Fibroblast of lung (primary cell): Measurements from ENCODE around the gene KSR2. TPM values are rescaled to one million over a fixed set of nuclear protein-coding genes. Genes with fewer than 3 reads are reported as not detected.

ENCODE experiments used
- DNase-seq, 2 donors: peaks; one replicate each; pipeline versions ENCODE4 v3.0.0 to v3.0.0-alpha.2; 2010; ENCODE audit warnings: low read depth in 2 of 2
- H2AFZ ChIP-seq: 2 replicates; pipeline ENCODE4 v1.5.1; 2012; ENCODE audit warnings: low read length, control low read depth, inconsistent platforms
- H3K27ac ChIP-seq: 2 replicates; pipeline ENCODE4 v1.5.1; 2011; ENCODE audit warnings: low read length, control low read depth; ENCODE audit not compliant: insufficient read depth
- H3K27me3 ChIP-seq: 2 replicates; pipeline ENCODE4 v1.5.1; 2011; ENCODE audit warnings: mild to moderate bottlenecking, low read length; ENCODE audit not compliant: control insufficient read depth, insufficient read depth
- H3K36me3 ChIP-seq: 2 replicates; pipeline ENCODE4 v1.5.1; 2011; ENCODE audit warnings: low read length; ENCODE audit not compliant: control insufficient read depth, insufficient read depth
- H3K4me1 ChIP-seq: 2 replicates; pipeline ENCODE4 v1.5.1; 2011; ENCODE audit warnings: low read length; ENCODE audit not compliant: control insufficient read depth, insufficient read depth; ENCODE audit errors: extremely low read depth
- H3K4me2 ChIP-seq: 2 replicates; pipeline ENCODE4 v1.5.1; 2011; ENCODE audit warnings: low read length, control low read depth; ENCODE audit not compliant: insufficient read depth; ENCODE audit errors: extremely low read depth
- H3K4me3 ChIP-seq, 4 experiments: fragments of 200-600 bp in 1 of 4; sonication (generic) in 1 of 4; replicated peaks in 1 of 4; 2 replicates each; pipeline ENCODE4 v1.5.1; 2011 to 2016; ENCODE audit warnings: low read length in 4 of 4, low read depth in 3 of 4, mild to moderate bottlenecking in 3 of 4, control low read depth in 2 of 4, inconsistent platforms in 1 of 4, mixed read lengths in 1 of 4; ENCODE audit not compliant: insufficient read depth in 1 of 4; ENCODE audit errors: control extremely low read depth in 1 of 4
- H3K79me2 ChIP-seq: 2 replicates; pipeline ENCODE4 v1.5.1; 2012; ENCODE audit warnings: mild to moderate bottlenecking, low read length, inconsistent platforms; ENCODE audit not compliant: control insufficient read depth, insufficient read depth
- H3K9ac ChIP-seq: 2 replicates; pipeline ENCODE4 v1.5.1; 2011; ENCODE audit warnings: mild to moderate bottlenecking, low read length, control low read depth; ENCODE audit not compliant: insufficient read depth
- H3K9me3 ChIP-seq: 2 replicates; pipeline ENCODE4 v1.5.1; 2012; ENCODE audit warnings: low read depth, low read length; ENCODE audit not compliant: control insufficient read depth, insufficient read depth
- H4K20me1 ChIP-seq: 2 replicates; pipeline ENCODE4 v1.5.1; 2011; ENCODE audit warnings: low read length; ENCODE audit not compliant: control insufficient read depth, insufficient read depth; ENCODE audit errors: extremely low read depth
- CTCF ChIP-seq, 2 donors: IDR thresholded peaks in 1 of 2; conservative IDR thresholded peaks in 1 of 2; 1 replicate in 1 of 2; 2 replicates in 1 of 2; pipeline ENCODE4 v1.5.1; 2011 to 2012; ENCODE audit warnings: low read length in 2 of 2, control low read depth in 1 of 2, inconsistent platforms in 1 of 2, low read depth in 1 of 2, mild to moderate bottlenecking in 1 of 2
- EZH2 ChIP-seq: IDR thresholded peaks from 2 replicates; pipeline ENCODE4 v1.5.1; 2012; ENCODE audit warnings: low read length, control low read depth, mild to moderate bottlenecking; ENCODE audit errors: missing control alignments
- polyA plus RNA-seq, 2 donors: library from polyadenylated mRNA; depleted of rRNA in 1 of 2; stranded (reverse) in 1 of 2; unstranded in 1 of 2; fragments of >200 nt; gene quantifications; 2 replicates each; pipeline ENCODE4 v1.2.1, GENCODE V29; 2011 to 2012; ENCODE audit warnings: missing spikeins in 1 of 2
- total RNA-seq: library from RNA; depleted of rRNA; stranded (reverse); fragments of >200 nt; gene quantifications from 2 replicates; pipeline ENCODE4 v1.2.1, GENCODE V29; 2014

KSR2 gene
- total and polyA plus RNA-seq, 2 donors (not counting 1 experiment from before 2014, with no cell fraction given), result not detected

GRCh38 chr12:117790948-117791347 is 177.8 kb downstream of the KSR2 start:
- Histone ChIP-seq H3K4me1 (no peaks in the 10 kb centered on the region), H4K20me1 (no peaks in the 10 kb centered on the region), H3K36me3 (no peaks in the 10 kb centered on the region), H2AFZ (no peak overlapping the region), H3K4me2 (no peak overlapping the region), H3K27ac (no peak overlapping the region), H3K79me2 (no peaks in the 10 kb centered on the region), H3K27me3 (no peaks in the 10 kb centered on the region), H3K9ac (no peak overlapping the region), H3K4me3 (no peak overlapping the region), H3K9me3 (peaks cover 11% of the 10 kb centered on the region)
- no peak for DNase-seq
- no peak for TF ChIP-seq EZH2
- TF ChIP-seq CTCF (conservative IDR thresholded peaks at IDR 0.05 in 1 of 2, IDR thresholded peaks at IDR 0.05 in 1 of 2; ENCODE audit: low read depth in 1 of 2, low read length in 2 of 2), result no peak

DNA sequence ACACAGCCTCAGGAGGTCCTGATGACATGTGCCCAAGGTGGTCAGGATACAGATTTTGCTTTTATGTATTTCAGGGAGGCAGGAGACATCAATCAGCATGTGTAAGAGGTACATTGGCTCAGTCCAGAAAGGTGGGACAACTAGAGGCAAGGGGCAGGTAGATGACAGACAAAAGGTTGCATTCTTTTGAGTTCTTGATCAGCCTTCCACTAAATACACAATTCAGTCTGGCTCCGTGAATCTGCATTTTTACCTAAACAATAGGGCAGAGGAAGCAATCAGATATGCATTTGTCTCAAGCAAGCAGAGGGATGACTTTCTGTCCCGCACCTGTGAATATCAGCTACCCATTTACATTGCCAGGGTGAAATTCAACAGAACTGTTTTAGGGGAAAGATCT is 178.6 kb downstream of the KSR2 start:
- H3K36me3 ChIP-seq, result no peaks in the 10 kb centered on the region
- H3K4me2 ChIP-seq, result no peak overlapping the region
- no peaks in the 10 kb centered on the region for H3K4me1 ChIP-seq
- H2AFZ ChIP-seq, result no peak overlapping the region
- peaks cover 11% of the 10 kb centered on the region for H3K9me3 ChIP-seq
- TF ChIP-seq EZH2 (no peak), CTCF (conservative IDR thresholded peaks at IDR 0.05 in 1 of 2, IDR thresholded peaks at IDR 0.05 in 1 of 2; ENCODE audit: low read depth in 1 of 2, low read length in 2 of 2) (no peak)
- no peak for DNase-seq
- H3K9ac ChIP-seq, result no peak overlapping the region
- H3K4me3 ChIP-seq, result no peak overlapping the region
- H3K79me2 ChIP-seq, result no peaks in the 10 kb centered on the region
- no peaks in the 10 kb centered on the region for H3K27me3 ChIP-seq
- no peak overlapping the region for H3K27ac ChIP-seq
- H4K20me1 ChIP-seq, result no peaks in the 10 kb centered on the region

DNA sequence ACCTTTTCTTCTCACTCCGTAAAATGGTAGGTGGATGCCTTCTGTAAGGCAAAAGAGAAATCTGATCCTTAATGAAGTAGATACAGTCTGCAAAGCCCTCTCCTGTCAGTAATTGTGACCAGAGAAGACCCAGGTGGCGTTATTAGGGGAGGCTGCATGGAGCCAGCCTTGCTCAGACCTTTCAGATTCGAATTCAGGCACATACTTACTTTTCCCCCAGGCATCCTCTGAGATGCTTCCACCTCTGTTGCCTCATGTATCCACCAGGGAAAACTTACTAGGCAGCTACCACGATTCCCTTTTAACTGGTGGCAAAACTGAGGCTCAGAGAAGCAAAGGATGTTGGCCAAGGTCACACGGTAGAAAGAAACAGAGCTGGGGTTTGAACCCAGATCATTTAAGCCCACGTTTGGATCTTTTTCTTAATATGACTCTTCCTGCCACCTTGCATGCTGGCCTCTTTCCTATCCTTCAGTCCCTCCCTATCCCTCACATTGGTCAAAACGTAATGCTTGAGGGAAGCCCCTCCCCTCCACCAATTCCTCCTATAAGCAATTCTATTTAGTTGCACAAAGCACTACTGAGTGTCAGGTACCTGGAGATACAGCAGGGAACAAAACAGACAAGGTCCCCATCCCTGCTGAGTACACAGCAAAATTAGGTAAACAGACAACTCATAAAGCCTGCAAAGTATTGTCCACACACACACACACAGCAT is 179.4 kb downstream of the KSR2 start:
- Histone ChIP-seq H3K27ac (no peak overlapping the region), H3K9me3 (peaks cover 11% of the 10 kb centered on the region), H3K4me3 (no peak overlapping the region), H3K9ac (no peak overlapping the region), H3K4me1 (no peaks in the 10 kb centered on the region), H3K36me3 (no peaks in the 10 kb centered on the region), H3K27me3 (no peaks in the 10 kb centered on the region), H3K4me2 (no peak overlapping the region), H2AFZ (no peak overlapping the region), H4K20me1 (no peaks in the 10 kb centered on the region), H3K79me2 (no peaks in the 10 kb centered on the region)
- TF ChIP-seq EZH2 (no peak), CTCF (conservative IDR thresholded peaks at IDR 0.05 in 1 of 2, IDR thresholded peaks at IDR 0.05 in 1 of 2; ENCODE audit: low read depth in 1 of 2, low read length in 2 of 2) (no peak)
- DNase-seq, result no peak
